COR-L47 (cell line): ENCODE measurements around the gene OR13F1.
"Not testable (repeated sequence)": the region's sequence is repeated elsewhere in the genome, so short reads cannot be mapped to it uniquely, and the experiment has no call there.

Experiments
- DNase-seq: peaks from one replicate; lab custom pipeline; 2025; lab: John Stamatoyannopoulos, UW

OR13F1 gene, protein sequence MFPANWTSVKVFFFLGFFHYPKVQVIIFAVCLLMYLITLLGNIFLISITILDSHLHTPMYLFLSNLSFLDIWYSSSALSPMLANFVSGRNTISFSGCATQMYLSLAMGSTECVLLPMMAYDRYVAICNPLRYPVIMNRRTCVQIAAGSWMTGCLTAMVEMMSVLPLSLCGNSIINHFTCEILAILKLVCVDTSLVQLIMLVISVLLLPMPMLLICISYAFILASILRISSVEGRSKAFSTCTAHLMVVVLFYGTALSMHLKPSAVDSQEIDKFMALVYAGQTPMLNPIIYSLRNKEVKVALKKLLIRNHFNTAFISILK

DNA sequence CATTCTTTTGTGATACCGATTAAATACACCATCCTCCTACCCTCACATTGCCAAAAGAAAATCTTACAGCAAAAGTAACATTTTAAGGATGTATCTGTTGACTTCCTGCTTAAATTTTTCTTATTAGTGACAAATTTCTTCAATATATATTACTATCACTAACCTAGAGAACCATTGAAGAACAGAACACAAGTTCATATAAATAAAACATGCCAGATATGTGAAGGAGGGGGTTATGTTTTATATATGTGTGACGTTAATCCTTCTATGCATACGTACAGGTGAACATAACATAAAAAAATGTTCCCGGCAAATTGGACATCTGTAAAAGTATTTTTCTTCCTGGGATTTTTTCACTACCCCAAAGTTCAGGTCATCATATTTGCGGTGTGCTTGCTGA lies at the start of gene OR13F1:
TSS of gene OR13F1 (plus strand) at position 301 of the 400 bp plus-strand sequence. CDS start at position 301, 0 bp downstream.
- no peak for DNase-seq

DNA sequence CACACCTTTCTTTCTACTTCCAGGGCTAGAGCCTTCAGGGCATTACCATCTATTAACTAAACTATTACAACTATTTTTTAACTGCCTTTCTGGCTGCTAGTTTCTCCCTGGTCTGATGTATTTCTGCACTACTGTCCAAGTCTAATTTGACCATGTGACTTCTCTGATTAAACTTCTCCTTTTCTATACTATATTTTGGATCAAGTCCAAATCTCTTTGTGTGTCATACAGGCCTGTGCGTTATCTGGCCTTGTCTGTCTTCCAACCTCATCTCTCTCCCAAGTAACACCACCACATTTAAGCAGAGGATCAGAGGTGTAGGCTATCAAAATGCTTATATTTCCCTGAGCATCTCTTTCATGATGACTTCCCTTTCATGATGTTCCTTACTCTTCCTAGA lies 47.2 kb upstream of the OR13F1 start:
- DNase-seq: no peak

DNA sequence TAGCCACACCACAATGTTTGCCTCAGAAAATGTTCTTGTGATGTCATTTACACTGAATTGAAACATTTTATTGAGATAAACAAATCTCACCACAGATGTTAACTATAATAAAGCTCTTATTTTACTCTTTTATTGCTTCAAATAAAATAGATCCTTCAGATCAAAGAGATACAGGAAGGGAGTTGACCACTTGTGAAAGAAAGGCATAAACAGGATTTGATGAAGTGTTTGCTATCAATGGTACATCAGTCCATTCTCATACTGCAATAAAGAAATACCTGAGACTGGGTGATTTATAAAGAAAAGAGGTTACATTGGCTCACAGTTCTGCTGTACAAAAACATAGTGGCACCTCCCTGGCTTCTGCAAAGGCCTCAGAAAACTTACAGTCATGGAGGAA lies 40.2 kb upstream of the OR13F1 start:
- DNase-seq: no peak

DNA sequence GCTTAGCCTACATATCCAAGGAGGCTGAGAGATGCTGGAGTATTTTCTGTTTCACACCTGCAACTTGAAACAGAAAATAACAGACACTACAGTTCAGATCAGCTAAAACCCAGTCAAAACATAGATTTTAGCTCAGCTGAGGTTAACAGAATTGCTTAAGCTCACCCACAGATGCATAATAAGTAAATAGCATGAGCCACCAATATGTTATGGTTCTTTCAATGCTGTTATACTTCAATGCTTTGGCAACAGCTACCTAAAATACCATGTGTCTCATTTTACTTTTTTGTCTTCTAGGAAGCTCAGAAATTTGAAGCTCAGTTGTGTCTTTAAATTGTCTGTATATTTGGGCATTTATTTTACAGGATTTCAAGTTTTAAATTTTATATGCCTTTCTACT lies 35.8 kb upstream of the OR13F1 start:
- no peak for DNase-seq

DNA sequence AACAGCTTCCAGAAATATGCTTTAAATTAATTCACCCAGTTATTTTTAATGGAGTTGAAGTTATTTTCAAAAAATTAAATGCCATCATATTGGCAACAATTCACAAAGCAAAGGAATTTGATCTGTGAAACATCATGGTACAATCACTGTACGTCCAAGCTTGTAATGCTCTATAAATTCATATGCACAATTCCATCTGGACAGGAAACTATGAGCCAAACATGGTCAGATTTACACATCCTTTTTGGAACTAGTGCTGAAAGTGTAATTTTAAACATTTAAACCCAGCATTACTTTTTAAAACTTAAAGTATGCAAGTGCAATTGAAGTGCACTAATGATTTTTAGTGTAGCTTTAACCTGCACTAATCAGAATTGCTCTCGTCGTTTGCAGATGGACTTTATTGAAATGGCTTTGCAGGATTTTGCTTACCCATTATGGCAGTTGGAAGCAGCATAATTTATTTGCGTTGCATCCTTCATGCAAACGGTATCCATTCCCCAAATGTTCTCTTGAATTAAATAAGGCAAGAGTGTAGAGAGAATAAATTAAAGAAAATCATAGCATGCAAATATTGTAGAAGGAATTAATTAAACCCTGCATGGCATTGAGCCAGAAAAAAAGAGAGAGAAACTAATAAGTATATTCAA lies 21.0 kb upstream of the OR13F1 start:
- no peak for DNase-seq

DNA sequence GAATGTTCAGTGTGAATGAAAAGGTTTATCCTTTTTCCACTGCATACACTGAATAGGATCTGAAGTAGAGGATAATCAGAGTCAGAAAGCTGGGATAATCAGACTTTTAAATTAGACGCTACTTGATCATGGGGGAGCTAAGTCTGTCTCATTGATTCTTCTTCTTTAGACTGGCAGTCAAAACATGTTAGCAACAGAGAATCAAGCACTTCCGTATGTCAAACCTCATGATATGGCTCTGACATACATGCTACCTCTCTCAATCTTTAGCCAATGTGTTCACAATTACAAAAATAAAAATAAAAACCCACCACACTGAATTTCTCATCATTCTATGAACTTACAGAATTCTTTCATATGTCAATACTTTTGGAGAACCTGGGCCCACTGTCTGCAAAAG lies 19.0 kb upstream of the OR13F1 start:
- no peak for DNase-seq

DNA sequence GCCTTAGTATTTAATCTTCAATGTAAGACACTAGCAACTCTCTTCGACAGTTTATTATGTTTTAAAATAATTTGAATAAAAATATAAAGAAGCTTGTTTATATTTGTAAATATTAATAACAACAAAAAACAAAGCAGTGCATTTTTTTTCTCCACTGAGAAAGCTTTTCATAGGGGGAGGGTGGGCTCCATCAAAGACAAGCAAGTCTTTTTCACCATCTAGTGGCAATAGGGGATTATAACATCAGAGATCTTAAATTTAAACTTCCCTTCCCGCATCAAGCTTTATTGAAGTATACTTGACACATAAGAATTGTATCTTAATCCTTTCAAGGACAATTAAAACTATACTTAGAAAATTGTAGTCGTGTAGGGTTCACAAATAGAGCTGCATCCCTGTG lies 9.3 kb upstream of the OR13F1 start:
- DNase-seq: peak; percentile 40

DNA sequence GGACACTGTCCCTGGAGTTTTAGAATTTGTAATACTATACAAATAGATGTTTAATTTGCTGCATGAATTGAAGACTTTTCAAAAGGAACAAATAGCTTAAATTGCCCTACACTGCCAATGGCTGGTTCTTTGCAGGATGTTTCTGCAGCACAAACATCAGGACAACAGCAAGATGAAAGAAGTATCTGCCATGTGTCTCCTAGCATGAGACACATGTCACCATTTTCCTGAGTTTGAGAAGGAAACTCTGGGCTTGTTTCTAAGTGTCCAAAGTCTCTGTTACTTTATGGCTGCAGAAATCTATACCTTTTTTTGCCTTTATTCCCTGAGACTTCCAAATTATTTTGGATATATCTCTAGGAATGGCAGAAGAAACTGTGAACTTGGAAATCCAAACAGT lies 623 bp upstream of the OR13F1 start:
- DNase-seq: no peak

DNA sequence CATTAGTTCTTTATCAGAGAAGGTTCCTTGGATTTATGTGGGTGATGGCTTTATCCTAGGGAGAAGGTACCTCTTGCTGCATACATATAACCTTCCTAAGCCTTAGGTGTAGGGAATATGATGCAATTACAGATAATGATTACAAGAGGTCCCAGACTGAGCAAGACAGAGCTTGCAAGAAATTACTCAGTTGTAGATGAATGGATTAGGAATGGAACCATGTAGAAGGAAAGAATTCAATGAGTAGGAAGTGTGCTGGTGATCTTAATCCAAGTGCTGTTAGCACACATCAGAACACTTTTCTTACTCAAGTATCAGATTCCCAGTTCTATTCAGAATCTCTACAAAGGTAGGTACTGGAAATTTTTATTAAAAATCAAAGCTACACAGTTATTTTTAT lies 2.5 kb downstream of the OR13F1 start:
- DNase-seq: no peak

DNA sequence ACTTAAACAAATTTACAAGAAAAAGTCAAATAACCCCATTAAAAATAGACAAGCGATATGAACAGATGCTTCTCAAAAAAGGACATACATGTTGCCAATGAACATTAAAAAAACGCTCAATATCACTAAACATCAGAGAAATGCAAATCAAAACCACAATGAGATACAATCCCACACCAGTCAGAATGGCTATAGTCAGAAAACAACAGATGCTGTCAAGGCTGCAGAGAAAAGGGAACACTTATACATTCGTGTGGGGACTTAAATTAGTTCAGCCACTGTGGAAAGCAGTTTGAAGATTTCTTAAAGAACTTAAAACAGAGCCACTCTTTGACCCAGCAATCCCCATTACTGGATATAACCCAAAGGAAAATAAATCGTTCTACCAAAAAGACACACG lies 10.8 kb downstream of the OR13F1 start:
- DNase-seq: no peak

DNA sequence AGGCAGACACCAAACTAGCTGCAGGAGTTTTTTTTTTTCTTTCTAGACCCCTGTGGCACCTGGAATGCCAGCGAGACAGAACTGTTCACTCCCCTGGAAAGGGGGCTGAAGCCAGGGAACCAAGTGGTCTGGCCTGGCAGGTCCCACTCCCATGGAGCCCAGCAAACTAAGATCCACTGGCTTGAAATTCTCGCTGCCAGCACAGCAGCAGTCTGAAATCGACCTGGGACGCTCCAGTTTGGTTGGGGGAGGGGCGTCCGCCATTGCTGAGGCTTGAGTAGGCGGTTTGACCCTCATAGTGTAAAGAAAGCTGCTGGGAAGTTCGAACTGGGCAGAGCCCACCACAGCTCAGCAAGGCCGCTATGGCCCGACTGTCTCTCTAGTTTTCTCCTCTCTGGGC lies 16.2 kb downstream of the OR13F1 start:
- not testable (repeated sequence) for DNase-seq

DNA sequence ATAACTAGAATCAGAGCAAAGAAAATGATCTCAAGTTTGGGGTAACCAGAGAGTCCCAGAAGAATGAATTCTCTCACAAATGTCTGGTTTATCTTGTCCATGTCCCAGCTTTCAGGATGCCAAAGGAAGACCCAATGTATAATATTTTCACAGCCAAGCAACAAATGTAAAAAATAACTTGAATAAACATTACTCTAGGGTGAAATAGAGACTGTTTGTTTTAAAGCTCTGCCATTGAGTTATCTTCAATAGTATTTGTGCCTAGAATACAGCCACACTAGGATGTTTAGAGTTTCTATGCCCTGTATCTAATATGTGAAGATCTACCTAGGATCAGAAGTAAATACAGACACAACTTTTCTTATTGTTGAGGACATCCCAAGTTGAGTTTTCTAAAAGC lies 23.0 kb downstream of the OR13F1 start, which contains the start of gene OR13C4:
TSS of gene OR13C4 (minus strand) at position 101 of the 400 bp plus-strand sequence. CDS start at position 101, 0 bp downstream.
- DNase-seq: no peak

DNA sequence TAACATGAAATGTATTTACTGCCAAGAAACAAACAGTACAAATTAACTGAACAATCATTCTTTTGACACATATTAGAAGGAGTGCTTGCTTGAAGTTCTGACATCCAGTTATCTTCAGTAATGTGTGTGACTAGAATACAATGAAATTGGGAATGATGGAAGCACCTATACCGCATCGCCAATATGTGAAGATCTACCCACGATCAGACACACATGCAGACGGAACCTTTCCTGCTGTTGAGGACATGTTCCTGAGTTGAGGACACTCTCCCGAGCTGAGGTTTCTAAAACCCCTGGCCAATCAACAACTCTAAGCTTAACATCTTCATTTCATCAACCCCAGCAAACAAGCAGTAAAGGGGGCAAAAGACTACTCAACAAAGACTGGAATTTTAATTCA lies 32.7 kb downstream of the OR13F1 start, which contains the start of gene OR13C3:
TSS of gene OR13C3 (minus strand) at position 101 of the 400 bp plus-strand sequence. CDS start 133 bp downstream, outside the sequence.
- no peak for DNase-seq

DNA sequence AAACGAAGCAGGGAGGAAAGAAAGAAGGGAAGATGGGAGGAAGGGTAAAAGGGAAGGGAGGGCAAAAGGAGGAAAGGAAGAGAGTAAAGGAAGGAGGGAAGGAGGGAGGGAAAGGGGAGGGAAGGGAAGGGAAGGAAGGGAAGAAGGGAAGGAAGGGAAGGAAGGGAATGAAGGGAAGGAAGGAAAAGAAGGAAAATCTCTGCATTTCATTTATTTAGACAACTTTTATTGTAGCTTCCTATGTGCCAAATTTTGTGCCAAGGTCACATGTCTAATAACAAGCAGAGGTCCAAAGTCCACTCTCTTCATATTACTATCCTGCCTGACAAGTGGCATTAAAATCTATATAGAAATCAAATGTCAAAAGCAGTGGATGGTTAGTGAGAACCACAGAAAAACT lies 35.2 kb downstream of the OR13F1 start:
- no peak for DNase-seq

DNA sequence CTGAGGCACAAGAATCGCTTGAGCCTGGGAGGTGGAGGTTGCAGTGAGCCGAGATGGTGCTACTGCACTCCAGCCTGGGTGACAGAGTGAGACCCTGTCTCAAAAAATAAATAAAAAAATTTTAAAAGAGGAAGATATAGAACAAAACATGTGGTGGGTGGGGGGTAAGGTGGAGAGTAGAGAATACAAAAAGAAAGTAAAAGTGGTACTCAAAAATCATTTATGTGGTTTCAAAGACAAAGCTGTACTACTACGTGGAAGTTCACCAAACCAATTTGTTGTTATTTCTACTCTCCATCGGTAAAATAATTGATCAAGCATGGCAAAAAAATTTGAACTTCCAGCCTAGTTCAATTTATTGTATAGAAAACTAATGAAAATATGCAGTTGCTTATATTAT lies 40.6 kb downstream of the OR13F1 start:
- DNase-seq: no peak

DNA sequence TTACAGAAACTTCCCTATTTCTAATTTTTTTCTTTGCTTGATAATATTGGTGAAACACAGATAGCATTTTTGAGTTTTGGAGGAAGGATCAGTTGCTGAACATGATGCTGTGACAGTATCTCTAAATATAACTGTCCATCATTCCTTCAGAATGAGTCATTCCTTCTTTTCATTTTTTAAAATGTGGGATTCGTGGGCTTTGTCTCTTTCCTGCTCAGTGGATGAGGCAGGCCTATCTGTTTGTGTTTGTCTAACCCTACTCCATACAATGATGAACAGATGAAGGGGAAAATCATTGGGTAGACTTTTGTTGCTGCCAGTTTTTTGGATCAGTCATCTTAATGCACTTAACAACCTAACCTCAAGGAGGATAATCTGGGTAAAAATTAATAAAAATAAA lies 49.2 kb downstream of the OR13F1 start:
- DNase-seq: no peak
